Activated T-helper 17 cell treated with anti-CD3 and anti-CD28 coated beads, Interleukin-2, amount 50 U/mL, for 72 hours (primary cell): ENCODE measurements around the gene C1orf210. TPM values are rescaled to one million over a fixed set of nuclear protein-coding genes. Genes with fewer than 3 reads are reported as not detected.

Experiments
- ATAC-seq: fragments of 150-1000 bp; cut with Tn5 transposase; replicated peaks from 2 replicates; pipeline ENCODE4 v1.10.0; 2021; ENCODE audit warnings: mild to moderate bottlenecking, moderate library complexity
- H3K27ac Mint-ChIP-seq: one replicate; pipeline ENCODE4 v1.8.0; 2022; ENCODE audit warnings: mixed read lengths
- H3K27me3 Mint-ChIP-seq: one replicate; pipeline ENCODE4 v1.8.0; 2022; ENCODE audit warnings: mixed read lengths
- H3K36me3 Mint-ChIP-seq: one replicate; pipeline ENCODE4 v1.8.0; 2022; ENCODE audit warnings: low read depth, mild to moderate bottlenecking, mixed read lengths
- H3K4me1 Mint-ChIP-seq: one replicate; pipeline ENCODE4 v1.8.0; 2022; ENCODE audit warnings: mixed read lengths
- H3K4me3 Mint-ChIP-seq: one replicate; pipeline ENCODE4 v1.8.0; 2022; ENCODE audit warnings: mild to moderate bottlenecking, mixed read lengths
- H3K9me3 Mint-ChIP-seq: one replicate; pipeline ENCODE4 v1.8.0; 2022; ENCODE audit warnings: mixed read lengths
- total RNA-seq, 2 donors: library from RNA; stranded (reverse); gene quantifications; one replicate each; pipeline ENCODE4 v1.2.3, GENCODE V29; 2022

The C1orf210 gene
- total RNA-seq, 2 donors from 2014 or later, result not detected

DNA sequence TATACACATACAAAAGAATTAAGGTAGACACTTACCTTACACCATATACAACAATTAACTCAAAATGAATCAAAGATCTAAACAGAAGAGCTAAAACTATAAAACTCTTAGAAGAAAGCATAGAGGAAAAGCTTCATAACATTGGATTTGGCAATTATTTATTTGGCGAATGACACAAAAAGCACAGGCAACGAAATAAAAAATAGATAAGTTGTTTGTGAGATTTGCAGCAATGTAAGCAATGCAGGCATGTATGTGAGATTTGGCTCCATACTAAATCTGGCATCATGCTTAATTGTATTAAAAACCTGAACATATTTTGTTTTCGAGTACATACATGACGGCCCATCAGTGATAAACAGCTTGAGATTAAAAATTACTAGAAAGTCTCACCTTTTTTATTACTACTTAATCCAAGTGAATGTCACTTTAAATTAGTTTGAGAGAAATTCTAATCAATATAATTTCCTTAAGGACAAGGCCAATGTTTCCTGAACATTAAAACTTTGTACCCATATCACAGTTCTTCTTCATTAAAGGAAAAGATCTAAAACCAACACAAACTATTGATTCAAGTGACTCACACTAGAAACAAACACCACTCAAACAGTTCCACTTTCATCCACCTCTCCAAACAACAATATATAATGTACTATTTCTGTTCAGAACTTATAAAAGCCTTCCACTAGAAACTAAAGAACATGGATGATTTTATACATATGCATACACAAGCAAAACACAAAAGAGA is 38.7 kb downstream of the C1orf210 start:
- H3K4me3 Mint-ChIP-seq, result no peak overlapping the region
- no peak overlapping the region for H3K27ac Mint-ChIP-seq
- no peaks in the 10 kb centered on the region for H3K9me3 Mint-ChIP-seq
- no peaks in the 10 kb centered on the region for H3K4me1 Mint-ChIP-seq
- H3K36me3 Mint-ChIP-seq, result no peaks in the 10 kb centered on the region
- H3K27me3 Mint-ChIP-seq, result peaks cover 14% of the 10 kb centered on the region
- ATAC-seq, result no peak

DNA sequence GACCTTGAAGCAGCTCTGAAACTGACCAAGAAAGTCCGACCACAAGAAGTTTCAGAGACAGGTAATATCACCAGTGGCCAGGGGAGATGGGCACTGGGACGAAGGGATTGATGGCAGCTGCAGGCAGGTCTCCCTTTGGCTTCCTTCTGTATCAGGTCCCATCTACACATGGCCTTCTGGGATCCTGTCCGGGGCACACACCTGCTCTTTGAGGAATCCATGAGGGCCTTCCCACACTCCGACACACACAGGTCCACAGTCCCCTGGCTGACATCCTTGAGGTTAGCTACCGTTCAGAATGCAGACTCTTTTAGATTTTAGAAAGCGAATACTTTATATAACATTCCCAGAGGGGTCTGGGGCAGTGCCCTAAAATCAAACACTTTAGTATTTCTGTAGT is 42.1 kb downstream of the C1orf210 start:
- Mint-ChIP-seq H3K4me1 (no peaks in the 10 kb centered on the region), H3K4me3 (no peak overlapping the region), H3K27ac (no peak overlapping the region), H3K27me3 (peaks cover 11% of the 10 kb centered on the region), H3K36me3 (no peaks in the 10 kb centered on the region), H3K9me3 (no peaks in the 10 kb centered on the region)
- no peak for ATAC-seq

DNA sequence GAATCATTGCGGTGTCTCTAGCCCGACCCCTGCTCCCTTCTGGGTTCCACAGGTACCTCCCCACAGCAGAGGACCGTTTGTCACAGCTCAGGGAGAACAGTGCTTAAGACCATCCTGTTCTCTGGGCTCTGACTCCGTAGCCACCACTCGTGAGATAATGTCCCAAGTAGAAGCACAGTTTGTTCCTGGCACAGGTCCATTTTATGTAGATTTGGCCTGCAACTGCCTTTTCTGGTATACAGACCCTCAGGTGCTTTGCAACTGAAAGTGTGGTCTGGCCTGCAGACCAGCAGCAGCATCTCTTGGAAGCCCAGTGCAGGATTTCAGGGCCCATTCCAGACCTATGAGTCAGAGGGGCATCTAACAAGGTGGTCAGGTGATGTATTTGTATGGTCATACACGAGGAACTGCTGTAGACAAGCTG is 44.0 kb downstream of the C1orf210 start:
- Mint-ChIP-seq H3K9me3 (no peaks in the 10 kb centered on the region), H3K4me1 (no peaks in the 10 kb centered on the region), H3K4me3 (no peak overlapping the region), H3K27ac (no peak overlapping the region), H3K36me3 (no peaks in the 10 kb centered on the region), H3K27me3 (peaks cover 7% of the 10 kb centered on the region)
- no peak for ATAC-seq

DNA sequence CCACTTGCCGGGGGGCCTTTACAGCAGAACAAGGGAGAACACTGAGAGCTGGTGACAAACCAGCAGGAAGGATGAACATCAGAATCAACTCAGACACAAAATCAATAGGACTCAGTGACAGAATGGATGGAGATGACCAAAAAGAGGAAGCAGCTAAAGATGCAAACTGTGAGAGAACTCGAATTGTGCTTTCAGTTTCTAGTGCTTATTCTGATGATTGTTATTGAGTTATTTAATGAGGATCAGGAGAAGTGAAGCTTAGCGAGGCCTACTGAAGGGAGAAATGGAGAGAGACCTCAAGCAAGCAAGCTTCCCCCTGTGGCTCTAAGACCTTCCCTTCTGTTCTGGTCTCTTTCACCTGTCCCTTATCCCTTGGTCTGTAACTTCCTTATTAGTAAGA is 45.9 kb downstream of the C1orf210 start:
- Mint-ChIP-seq H3K27ac (no peak overlapping the region), H3K9me3 (no peaks in the 10 kb centered on the region)

DNA sequence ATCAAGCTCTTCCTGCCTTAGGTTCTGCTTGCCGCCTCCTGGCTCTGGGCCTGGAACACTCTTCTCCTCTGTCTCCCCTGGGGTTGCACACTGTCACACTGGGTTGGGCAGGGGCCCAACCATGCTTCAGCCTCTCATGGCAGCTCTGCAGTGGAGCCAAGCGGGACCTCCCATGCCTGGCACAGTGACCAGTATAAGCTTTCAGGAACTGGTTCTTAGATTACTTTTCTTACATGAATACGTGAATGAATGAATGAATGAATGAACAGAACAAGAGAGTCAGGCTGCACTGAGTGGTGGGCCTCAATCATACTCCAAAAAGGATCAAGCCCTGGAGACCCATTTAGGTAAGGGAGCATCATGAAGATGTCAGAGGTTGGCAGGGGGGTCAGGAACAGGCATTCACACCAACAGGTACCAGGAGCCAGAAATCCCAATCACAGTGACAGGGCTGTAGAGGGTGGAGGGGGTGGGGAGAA is 46.4 kb downstream of the C1orf210 start:
- H3K36me3 Mint-ChIP-seq, result no peaks in the 10 kb centered on the region
- H3K4me3 Mint-ChIP-seq, result no peak overlapping the region
- no peak for ATAC-seq
- peak overlapping the region; percentile 69 for H3K27ac Mint-ChIP-seq
- H3K4me1 Mint-ChIP-seq, result no peaks in the 10 kb centered on the region
- no peaks in the 10 kb centered on the region for H3K9me3 Mint-ChIP-seq
- H3K27me3 Mint-ChIP-seq, result peaks cover 12% of the 10 kb centered on the region

More for the DNA sequence above, 45.9 kb downstream of the C1orf210 start:
- Mint-ChIP-seq H3K27me3 (peaks cover 12% of the 10 kb centered on the region), H3K36me3 (no peaks in the 10 kb centered on the region), H3K4me3 (no peak overlapping the region), H3K4me1 (no peaks in the 10 kb centered on the region)
- no peak for ATAC-seq

DNA sequence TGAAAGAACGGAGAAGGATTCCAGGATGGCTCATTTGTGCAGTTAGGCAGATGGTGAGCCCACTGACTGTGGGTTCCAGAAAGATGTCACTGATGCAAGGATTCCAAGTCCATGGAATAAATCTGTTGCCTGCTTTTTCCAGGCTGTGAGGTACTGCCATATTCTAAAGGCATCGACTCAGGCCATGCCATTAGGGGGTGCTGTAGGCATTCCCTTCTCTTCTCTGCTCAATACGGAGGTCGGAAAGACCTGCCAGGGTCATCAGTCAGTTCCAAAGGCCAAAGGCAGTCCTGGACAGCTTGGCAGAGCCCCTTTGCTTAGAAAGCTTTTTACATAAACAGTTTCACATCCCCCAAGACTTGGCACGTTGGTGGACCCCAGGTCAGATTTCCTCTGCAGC is 47.3 kb downstream of the C1orf210 start:
- H3K9me3 Mint-ChIP-seq, result no peaks in the 10 kb centered on the region
- peak; percentile 49 for ATAC-seq
- H3K27me3 Mint-ChIP-seq, result peaks cover 10% of the 10 kb centered on the region
- H3K27ac Mint-ChIP-seq, result no peak overlapping the region
- H3K36me3 Mint-ChIP-seq, result no peaks in the 10 kb centered on the region
- H3K4me3 Mint-ChIP-seq, result no peak overlapping the region
- H3K4me1 Mint-ChIP-seq, result no peaks in the 10 kb centered on the region

DNA sequence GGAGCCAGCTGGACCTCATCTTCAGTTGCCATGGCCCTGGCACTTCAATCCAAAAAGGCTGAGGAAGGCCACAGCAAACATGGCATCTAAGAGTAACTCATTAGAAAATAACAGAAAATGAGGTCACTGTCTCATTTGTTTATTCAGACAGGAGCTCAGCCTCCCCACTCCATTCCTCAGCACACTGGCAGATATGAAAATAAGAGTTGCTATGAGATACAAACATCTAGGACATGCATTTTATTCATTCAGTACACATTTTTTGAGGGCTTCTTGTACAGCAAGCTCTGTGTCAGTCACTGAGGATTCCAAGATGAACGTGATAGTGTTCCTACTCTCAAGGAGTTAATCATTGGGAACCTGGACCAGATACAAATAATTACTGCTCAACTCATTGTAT is 48.3 kb downstream of the C1orf210 start:
- Mint-ChIP-seq H3K36me3 (no peaks in the 10 kb centered on the region), H3K27me3 (peaks cover 9% of the 10 kb centered on the region), H3K4me1 (no peaks in the 10 kb centered on the region), H3K9me3 (no peaks in the 10 kb centered on the region), H3K27ac (no peak overlapping the region), H3K4me3 (no peak overlapping the region)
- ATAC-seq, result no peak

DNA sequence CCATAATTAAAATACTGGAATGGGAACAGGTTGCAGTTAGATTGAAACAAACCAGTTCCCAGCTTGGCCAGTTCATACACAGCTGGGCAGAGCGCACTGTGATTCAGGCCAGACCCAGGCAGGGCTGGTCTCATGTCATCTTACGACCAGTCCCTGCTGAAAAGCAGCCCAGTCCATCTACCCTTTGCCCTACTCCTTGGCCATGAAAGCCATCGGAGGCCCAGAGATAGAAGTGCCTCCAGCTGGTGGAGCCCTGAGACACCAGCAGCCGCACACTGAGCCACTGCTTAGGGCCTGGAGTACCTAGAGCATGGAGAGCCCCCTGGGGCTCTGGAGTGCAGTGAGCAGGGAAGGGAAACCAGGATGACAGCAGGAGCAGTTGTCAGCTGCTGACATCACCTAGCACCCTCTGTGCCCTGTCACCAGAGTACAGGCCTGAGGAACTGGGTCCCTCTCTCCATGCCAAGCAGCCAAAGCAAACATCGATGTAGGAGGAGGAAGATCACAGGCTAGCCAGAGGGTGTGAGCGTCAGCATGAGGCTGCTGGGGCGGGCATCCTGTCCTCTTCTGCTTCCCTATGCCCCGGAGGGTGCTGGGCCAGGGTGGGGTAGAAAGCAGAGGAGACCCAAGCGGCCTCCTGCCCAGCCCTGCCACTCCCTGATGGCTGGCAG is 49.8 kb downstream of the C1orf210 start:
- no peak overlapping the region for H3K4me3 Mint-ChIP-seq
- no peak for ATAC-seq
- no peaks in the 10 kb centered on the region for H3K9me3 Mint-ChIP-seq
- H3K4me1 Mint-ChIP-seq, result no peaks in the 10 kb centered on the region
- H3K36me3 Mint-ChIP-seq, result no peaks in the 10 kb centered on the region
- peaks cover 9% of the 10 kb centered on the region for H3K27me3 Mint-ChIP-seq
- no peak overlapping the region for H3K27ac Mint-ChIP-seq

DNA sequence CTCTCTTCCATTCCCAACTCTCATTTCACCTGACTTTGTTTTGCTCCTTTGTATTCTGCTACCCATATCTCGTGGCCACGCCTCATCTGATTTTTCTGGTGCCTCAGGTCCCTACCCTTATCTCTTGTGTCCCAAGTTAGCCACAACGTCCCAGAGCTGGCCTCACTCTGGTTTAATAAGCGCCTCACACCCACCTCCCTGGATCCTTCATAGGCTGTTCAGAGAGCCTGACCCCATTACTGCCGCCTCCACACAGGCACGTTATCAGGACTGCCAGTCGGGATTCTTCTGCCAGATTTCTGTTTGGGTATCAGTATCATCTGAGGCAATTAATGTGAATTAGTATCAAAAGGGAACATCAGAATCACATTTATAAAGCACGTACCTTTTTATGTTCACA is 50.3 kb downstream of the C1orf210 start:
- Mint-ChIP-seq H3K4me3 (no peak overlapping the region), H3K9me3 (no peaks in the 10 kb centered on the region), H3K36me3 (no peaks in the 10 kb centered on the region), H3K4me1 (no peaks in the 10 kb centered on the region), H3K27me3 (peaks cover 5% of the 10 kb centered on the region), H3K27ac (no peak overlapping the region)
- ATAC-seq, result no peak

DNA sequence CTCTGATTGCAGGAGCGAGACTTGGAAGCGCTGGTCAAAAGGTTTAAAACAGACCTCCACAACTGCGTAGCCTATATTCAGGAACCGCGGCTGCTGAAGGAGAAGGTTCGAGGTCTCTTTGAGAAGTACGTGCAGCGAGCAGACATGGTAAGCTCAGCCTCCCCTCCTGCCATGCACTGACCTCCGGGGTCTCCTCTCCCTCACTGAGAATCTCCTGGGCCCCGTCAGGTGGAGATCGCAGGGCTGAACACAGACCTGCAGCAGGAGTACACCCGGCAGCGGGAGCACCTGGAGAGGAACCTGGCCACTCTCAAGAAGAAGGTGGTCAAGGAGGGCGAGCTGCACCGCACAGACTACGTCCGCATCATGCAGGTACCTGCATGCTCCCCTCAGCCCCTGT is 51.1 kb downstream of the C1orf210 start:
- peaks cover 5% of the 10 kb centered on the region for H3K27me3 Mint-ChIP-seq
- ATAC-seq, result no peak
- H3K4me1 Mint-ChIP-seq, result no peaks in the 10 kb centered on the region
- H3K27ac Mint-ChIP-seq, result no peak overlapping the region
- H3K36me3 Mint-ChIP-seq, result no peaks in the 10 kb centered on the region
- no peaks in the 10 kb centered on the region for H3K9me3 Mint-ChIP-seq
- no peak overlapping the region for H3K4me3 Mint-ChIP-seq

DNA sequence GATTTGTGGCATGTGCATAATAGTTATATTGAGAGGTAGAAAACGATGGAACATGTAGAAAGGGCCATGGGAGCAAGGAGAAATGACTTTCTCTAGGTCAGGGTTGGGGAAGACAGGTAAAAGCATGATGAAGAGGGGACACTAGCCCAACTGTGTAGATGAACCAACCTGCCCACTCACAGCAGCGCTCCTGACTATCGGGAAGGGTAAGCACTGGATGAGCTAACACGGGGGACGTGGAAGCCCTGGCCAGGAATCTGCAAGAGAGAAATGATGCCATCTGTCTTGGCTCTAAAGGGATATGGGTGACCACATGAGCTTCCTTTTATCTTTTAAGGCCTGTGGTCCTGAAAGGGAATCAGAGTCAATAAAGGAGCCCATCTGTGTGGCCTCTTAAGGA is 51.8 kb downstream of the C1orf210 start:
- no peak for ATAC-seq
- H3K36me3 Mint-ChIP-seq, result no peaks in the 10 kb centered on the region
- no peaks in the 10 kb centered on the region for H3K9me3 Mint-ChIP-seq
- peaks cover 5% of the 10 kb centered on the region for H3K27me3 Mint-ChIP-seq
- H3K4me1 Mint-ChIP-seq, result no peaks in the 10 kb centered on the region
- no peak overlapping the region for H3K4me3 Mint-ChIP-seq
- H3K27ac Mint-ChIP-seq, result no peak overlapping the region

DNA sequence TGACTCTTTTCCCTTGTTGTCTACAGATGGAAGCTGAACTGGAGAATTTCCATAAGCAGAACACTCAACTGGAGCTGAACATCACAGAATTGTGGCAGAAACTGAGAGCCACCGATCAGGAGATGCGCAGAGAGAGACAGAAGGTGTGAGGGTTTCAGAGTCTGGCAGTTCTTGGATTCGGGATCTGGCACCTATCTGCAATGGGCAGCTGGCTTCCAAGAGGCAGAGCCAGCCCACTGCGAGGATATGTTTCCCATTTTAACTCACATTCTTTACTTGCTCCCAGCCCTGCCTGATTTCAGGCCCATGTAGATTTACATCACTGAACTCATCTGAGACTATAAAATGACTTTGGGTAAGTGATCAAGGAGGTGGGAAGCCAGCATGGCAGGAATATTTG is 52.9 kb downstream of the C1orf210 start:
- Mint-ChIP-seq H3K27me3 (peaks cover 5% of the 10 kb centered on the region), H3K27ac (no peak overlapping the region), H3K4me1 (no peaks in the 10 kb centered on the region), H3K4me3 (no peak overlapping the region), H3K36me3 (no peaks in the 10 kb centered on the region), H3K9me3 (no peaks in the 10 kb centered on the region)
- no peak for ATAC-seq

DNA sequence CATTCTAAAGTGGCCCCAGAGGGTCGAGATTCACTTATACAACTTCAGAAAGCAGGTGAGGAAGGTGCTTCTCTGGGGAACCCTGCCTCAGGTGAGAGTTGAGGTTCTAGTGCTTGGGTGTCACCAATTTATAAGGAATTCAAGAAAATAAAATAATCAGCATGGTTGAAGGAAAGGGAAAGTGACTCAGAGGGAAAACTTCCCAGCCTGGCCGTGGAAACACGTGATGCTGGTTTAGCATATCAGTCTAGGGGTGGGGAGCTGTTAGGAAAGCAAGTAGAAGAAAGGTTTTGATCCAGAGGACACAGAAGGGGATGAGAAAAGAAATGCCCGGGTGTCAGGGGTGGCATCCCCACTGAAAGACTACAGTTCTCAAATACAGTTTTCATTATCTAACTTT is 53.3 kb downstream of the C1orf210 start:
- Mint-ChIP-seq H3K4me3 (no peak overlapping the region), H3K27ac (no peak overlapping the region), H3K9me3 (no peaks in the 10 kb centered on the region), H3K4me1 (no peaks in the 10 kb centered on the region), H3K36me3 (no peaks in the 10 kb centered on the region), H3K27me3 (peaks cover 5% of the 10 kb centered on the region)
- no peak for ATAC-seq
